Endodermal cell (in vitro differentiated cells): ENCODE data around the gene FAM78A. TPM values are rescaled to one million over a fixed set of nuclear protein-coding genes. Genes with fewer than 3 reads are reported as not detected.

Source experiments
- DNase-seq: peaks from one replicate; pipeline ENCODE4 v3.0.0-alpha.2; 2017
- H3K27ac ChIP-seq: 2 replicates; pipeline ENCODE4 v1.5.1; 2013; ENCODE audit warnings: mild to moderate bottlenecking, low read depth, low read length, moderate library complexity
- H3K27me3 ChIP-seq: 2 replicates; pipeline ENCODE4 v1.6.1; 2013; ENCODE audit warnings: mild to moderate bottlenecking, low read length, moderate library complexity; ENCODE audit not compliant: insufficient read depth, control insufficient read depth, poor library complexity, severe bottlenecking
- H3K36me3 ChIP-seq: 2 replicates; pipeline ENCODE4 v1.7.0; 2013; ENCODE audit warnings: mild to moderate bottlenecking, low read length, moderate library complexity; ENCODE audit not compliant: control insufficient read depth, insufficient read depth
- H3K4me1 ChIP-seq: one replicate; pipeline ENCODE4 v1.7.0; 2013; ENCODE audit warnings: low read length; ENCODE audit not compliant: control insufficient read depth, insufficient read depth
- H3K4me3 ChIP-seq: 2 replicates; pipeline ENCODE4 v1.5.1; 2013; ENCODE audit warnings: mild to moderate bottlenecking, low read length, moderate library complexity
- H3K9ac ChIP-seq: 2 replicates; pipeline ENCODE4 v1.6.1; 2013; ENCODE audit warnings: mild to moderate bottlenecking, low read length, moderate library complexity; ENCODE audit not compliant: poor library complexity, severe bottlenecking; ENCODE audit errors: extremely low read depth
- H3K9me3 ChIP-seq: 2 replicates; pipeline ENCODE4 v1.6.1; 2013; ENCODE audit warnings: mild to moderate bottlenecking, low read length, moderate library complexity; ENCODE audit not compliant: control insufficient read depth
- H3K27ac Mint-ChIP-seq: 2 replicates; pipeline ENCODE4 v1.8.0; 2020; ENCODE audit warnings: mixed read lengths
- H3K27me3 Mint-ChIP-seq: 2 replicates; pipeline ENCODE4 v1.8.0; 2021; ENCODE audit warnings: mild to moderate bottlenecking, mixed read lengths; ENCODE audit not compliant: insufficient read depth
- H3K36me3 Mint-ChIP-seq: 2 replicates; pipeline ENCODE4 v1.8.0; 2020; ENCODE audit warnings: low read depth, mixed read lengths
- H3K4me1 Mint-ChIP-seq: 2 replicates; pipeline ENCODE4 v1.8.0; 2020; ENCODE audit warnings: mixed read lengths
- H3K4me3 Mint-ChIP-seq: 2 replicates; pipeline ENCODE4 v1.8.0; 2020; ENCODE audit warnings: mild to moderate bottlenecking, moderate library complexity, mixed read lengths
- H3K9me3 Mint-ChIP-seq: 2 replicates; pipeline ENCODE4 v1.8.0; 2020; ENCODE audit warnings: mild to moderate bottlenecking, mixed read lengths
- CTCF ChIP-seq: fragments of 200-600 bp; sonication (generic); conservative IDR thresholded peaks from 2 replicates; pipeline ENCODE4 v1.5.0; 2021; ENCODE audit warnings: antibody characterized with exemption, mild to moderate bottlenecking
- WGBS, 2 experiments: methylation state at CpG; one replicate each; pipeline versions ENCODE4 v1.1.5 to v1.1.7; 2013; ENCODE audit warnings: missing lambda C conversion rate in 2 of 2, mixed read lengths in 1 of 2; ENCODE audit not compliant: insufficient coverage in 1 of 2, insufficient read length in 1 of 2; 5-methylcytosine and 5-hydroxymethylcytosine counted together
- total RNA-seq, 2 donors: library from RNA; stranded (reverse); fragmentation: NEBNext Ultra II Directional in 1 of 2; extraction: Animal tissue kit (Norgen Biotek cat#: 25700) in 1 of 2; gene quantifications; 2 replicates in 1 of 2; 3 replicates in 1 of 2; pipeline ENCODE4 v1.2.1, GENCODE V29; 2021

The FAM78A gene
- total RNA-seq, 2 donors from 2014 or later, result 5.5 to 5.6 TPM

DNA sequence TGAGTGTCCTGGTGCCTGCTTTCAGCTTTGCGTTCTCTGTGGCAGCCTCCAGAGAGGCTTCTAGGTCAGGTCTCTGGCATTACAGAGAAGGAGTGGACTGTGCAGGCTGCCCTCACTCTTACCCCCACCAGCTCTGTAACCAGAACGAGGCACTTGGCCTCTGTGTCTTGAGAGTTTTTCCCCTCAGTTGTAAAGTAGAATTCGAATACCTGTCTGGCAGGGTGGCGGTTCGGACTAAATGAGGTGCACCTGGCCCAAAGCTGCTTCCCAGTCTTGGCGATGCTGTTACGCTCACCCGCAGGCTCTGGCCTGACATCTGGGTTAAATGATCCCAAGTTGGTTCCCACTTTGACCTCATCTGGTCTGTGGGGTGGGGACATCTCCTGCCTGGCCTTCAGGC is 40.1 kb downstream of the FAM78A start:
- no peak overlapping the region for H3K4me3 Mint-ChIP-seq
- WGBS, 2 experiments, result 94% methylated on average over 6 to 8 of the region's 8 CpGs
- Histone ChIP-seq H3K27me3 (no peaks in the 10 kb centered on the region), H3K4me3 (no peak overlapping the region), H3K4me1 (peaks cover 12% of the 10 kb centered on the region), H3K36me3 (peaks cover 31% of the 10 kb centered on the region), H3K9me3 (no peaks in the 10 kb centered on the region), H3K9ac (no peak overlapping the region), H3K27ac (no peak overlapping the region)
- H3K27me3 Mint-ChIP-seq, result no peaks in the 10 kb centered on the region
- no peak for DNase-seq
- no peak for TF ChIP-seq CTCF
- H3K27ac Mint-ChIP-seq, result no peak overlapping the region
- H3K9me3 Mint-ChIP-seq, result no peaks in the 10 kb centered on the region
- peaks cover 27% of the 10 kb centered on the region for H3K4me1 Mint-ChIP-seq
- H3K36me3 Mint-ChIP-seq, result peaks cover 37% of the 10 kb centered on the region

DNA sequence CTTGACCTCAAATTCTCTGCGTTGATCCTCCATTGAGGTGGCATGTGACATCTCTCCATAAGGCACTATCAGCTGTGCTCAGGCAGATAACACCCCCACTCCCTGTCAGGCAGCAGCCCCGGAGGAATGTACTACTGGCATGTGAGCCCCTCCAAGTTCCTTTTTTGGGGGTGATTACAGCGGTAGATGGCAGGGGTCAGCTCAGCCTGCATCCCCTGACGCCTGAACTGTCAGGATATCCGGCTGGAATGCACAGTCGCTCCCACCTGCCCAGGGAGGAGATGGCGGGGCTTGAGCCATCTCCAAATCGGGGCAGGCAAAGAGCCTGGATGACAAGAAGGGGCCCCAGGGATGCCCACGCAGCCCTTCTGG is 40.8 kb downstream of the FAM78A start:
- Mint-ChIP-seq H3K4me3 (no peak overlapping the region), H3K36me3 (peaks cover 42% of the 10 kb centered on the region), H3K4me1 (peaks cover 27% of the 10 kb centered on the region), H3K9me3 (no peaks in the 10 kb centered on the region), H3K27ac (no peak overlapping the region), H3K27me3 (no peaks in the 10 kb centered on the region)
- no peak for TF ChIP-seq CTCF
- Histone ChIP-seq H3K4me3 (no peak overlapping the region), H3K36me3 (peaks cover 35% of the 10 kb centered on the region), H3K4me1 (peaks cover 12% of the 10 kb centered on the region), H3K9me3 (no peaks in the 10 kb centered on the region), H3K27ac (no peak overlapping the region), H3K9ac (no peak overlapping the region), H3K27me3 (no peaks in the 10 kb centered on the region)
- peak; percentile 30 for DNase-seq
- WGBS, 2 experiments, result 91 to 93% methylated on average over 8 to 9 of the region's 9 CpGs

DNA sequence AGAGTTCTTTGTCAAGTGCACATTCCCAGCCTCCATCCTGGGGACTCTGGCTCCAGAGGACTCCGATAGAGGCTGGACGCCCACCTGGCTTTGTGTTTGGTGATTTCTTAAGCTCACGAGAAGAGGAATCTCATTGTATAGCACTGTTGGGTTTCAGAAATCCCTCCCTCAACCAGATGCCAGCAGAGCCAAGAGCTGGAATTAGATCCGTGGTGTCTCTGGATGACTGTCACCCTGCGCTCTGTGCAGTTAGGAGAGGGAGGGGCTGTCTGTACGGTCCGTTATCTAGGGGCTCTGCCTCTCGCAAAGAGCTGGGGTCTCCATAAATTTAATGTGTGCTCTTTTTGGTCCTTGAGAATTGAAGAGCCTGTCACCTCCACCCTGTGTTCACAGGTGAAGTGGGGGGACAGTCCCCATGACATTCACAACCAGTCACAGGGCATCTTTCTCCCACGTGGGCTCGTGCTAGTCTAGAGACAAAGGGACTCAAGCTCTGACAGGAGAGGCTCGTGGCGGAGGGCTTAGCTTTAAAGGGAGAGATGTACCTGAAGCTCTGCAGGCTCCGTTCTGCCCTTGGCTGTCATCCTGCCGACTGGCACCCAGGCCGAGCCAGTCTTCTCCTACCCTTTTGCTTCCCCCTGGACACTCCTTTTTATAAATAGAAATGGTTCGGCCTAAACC is 41.4 kb downstream of the FAM78A start:
- Mint-ChIP-seq H3K36me3 (peaks cover 48% of the 10 kb centered on the region), H3K27ac (no peak overlapping the region), H3K9me3 (no peaks in the 10 kb centered on the region), H3K4me3 (no peak overlapping the region), H3K27me3 (no peaks in the 10 kb centered on the region), H3K4me1 (peaks cover 23% of the 10 kb centered on the region)
- no peak for DNase-seq
- Histone ChIP-seq H3K4me3 (no peak overlapping the region), H3K36me3 (peaks cover 41% of the 10 kb centered on the region), H3K4me1 (peaks cover 12% of the 10 kb centered on the region), H3K9me3 (no peaks in the 10 kb centered on the region), H3K27me3 (no peaks in the 10 kb centered on the region), H3K9ac (no peak overlapping the region), H3K27ac (no peak overlapping the region)
- WGBS, 2 experiments, result 93 to 95% methylated on average over 11 to 16 of the region's 16 CpGs
- TF ChIP-seq CTCF, result no peak
